Pons (tissue), 1 donor: ENCODE data around the gene ARHGEF1.
"Not testable (repeated sequence)": the region's sequence is repeated elsewhere in the genome, so short reads cannot be mapped to it uniquely, and the experiment has no call there.

Experiments
- DNase-seq: peaks from one replicate; pipeline ENCODE4 v3.0.0-alpha.2; 2016; ENCODE audit warnings: low spot score

The ARHGEF1 gene

GRCh38 chr19:41905273-41906002, 22.5 kb downstream of the ARHGEF1 start:
- DNase-seq: no peak

- DNase-seq: no peak
Observed at GRCh38 chr19:41906271-41906670, 23.3 kb downstream of the ARHGEF1 start.

DNA sequence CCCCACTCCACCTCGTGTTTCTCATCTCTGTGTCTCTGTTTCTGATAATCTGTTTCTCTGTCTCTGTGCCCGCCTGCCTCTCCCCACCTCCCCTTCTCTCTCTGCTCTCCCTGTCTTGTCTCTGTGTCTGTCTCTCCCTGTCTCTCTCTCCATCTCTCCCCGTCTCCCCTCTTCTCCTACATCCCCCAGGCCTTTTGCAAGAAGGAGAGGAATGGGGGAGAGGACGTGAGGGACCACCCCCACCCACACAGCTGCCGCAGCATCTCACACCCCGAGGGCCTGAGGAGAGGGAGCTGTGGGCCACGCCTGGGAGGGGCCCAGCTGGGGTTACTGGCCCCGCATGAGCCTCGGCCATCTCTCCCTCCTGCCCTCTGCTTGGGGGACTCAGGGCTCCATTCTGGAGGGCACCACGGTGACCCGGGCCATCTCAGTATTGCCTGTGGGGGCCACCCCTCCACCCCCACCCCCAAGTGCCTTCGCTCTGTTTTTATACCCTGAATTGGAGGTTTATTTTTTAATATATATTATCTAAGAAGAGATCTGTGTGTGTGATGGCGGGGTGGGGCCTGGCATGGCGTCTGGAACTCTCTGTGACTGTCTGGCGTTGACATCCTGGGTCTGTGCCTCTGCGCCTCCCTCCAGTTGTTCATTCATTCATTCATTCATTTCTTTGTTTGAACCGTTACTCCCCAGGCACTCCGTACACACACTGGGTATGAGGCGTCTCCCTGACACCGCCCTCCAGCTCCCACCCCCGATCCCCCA, 24.1 kb downstream of the ARHGEF1 start:
- no peak for DNase-seq

- DNase-seq: no peak
Observed at GRCh38 chr19:41907994-41908615, 25.1 kb downstream of the ARHGEF1 start.

GRCh38 chr19:41908724-41909464, 25.9 kb downstream of the ARHGEF1 start:
- no peak for DNase-seq

- no peak for DNase-seq
Observed at GRCh38 chr19:41909706-41910105, 26.7 kb downstream of the ARHGEF1 start.

DNA sequence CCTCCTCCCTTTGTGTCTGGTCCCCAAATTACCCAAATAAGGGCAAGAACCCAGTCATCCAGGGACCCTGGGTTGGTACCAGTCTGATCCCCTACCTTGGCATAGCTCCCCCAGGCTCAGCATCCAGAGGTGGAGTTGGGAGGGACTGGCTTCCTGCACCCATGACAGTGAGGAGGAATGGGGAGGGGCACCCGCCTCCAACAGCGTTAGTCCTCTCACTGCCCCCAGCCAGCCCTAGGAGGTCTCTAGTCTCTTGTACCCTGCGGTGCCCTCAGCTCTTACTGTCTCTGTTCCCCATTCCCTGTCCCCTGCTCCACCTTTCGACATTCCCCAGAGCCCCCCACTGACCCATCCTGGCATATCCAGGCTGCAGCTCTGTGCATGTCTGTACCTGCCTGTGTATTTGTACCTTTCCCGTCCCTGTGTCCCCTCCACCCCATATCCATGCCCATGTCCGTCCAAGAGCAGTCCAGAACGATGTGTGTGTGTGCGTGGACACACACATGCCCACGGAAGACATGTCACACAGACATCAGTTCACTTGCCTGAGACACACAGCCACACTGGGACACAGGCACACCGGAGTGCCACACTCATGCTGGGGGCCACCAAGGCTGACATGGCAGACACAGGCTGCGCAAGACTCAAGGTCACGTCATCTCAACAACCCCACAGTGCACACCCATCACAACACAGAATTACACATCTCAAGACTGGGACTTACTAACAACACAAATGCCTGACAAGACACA, 27.4 kb downstream of the ARHGEF1 start:
- no peak for DNase-seq

GRCh38 chr19:41910992-41911888, 28.3 kb downstream of the ARHGEF1 start:
- DNase-seq: no peak

- no peak for DNase-seq
Observed at GRCh38 chr19:41911889-41912731, 29.1 kb downstream of the ARHGEF1 start.

GRCh38 chr19:41912899-41913537, 30.0 kb downstream of the ARHGEF1 start:
- no peak for DNase-seq

- DNase-seq: no peak
Observed at GRCh38 chr19:41913538-41914423, 30.8 kb downstream of the ARHGEF1 start.

GRCh38 chr19:41914424-41914834, 31.4 kb downstream of the ARHGEF1 start:
- DNase-seq: not testable (repeated sequence)

DNA sequence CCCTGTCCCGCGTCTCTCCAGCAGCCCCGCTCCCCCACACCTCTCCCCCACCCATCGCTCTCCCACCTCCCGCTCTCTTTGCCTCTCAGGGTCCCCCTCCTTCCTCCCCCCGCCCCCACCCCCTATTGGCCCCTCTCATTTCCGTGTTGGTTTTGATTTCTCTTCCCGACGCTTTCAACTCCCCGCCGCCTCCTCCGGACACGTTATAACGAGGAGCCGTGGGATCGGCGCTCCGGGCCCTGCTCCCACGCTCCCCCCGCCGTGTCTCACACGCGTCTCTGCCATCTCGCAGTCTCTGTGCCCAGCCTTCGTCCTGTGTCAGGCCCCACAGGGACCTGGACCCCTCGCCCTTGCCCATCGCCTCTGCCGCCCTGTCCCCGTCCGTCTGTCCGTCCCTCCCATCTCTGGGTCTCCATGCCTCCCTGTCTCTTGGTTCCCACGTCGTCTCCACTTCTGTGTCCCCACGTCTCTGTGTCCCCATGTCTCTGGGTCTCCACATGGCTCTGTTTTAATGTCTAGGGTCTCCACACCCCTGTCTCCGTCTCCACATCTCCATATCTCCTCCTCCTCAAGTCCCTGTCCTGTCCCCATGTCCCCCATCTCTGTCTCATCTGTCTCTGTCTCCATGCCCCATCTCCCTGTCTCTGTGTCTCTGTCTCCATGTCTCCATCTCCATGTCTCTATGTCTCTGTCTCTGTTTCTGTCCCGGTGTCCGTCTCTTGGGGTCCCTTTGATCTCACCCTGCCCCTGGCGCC, 32.2 kb downstream of the ARHGEF1 start:
- DNase-seq: no peak

- no peak for DNase-seq
Observed at GRCh38 chr19:41915776-41916414, 32.9 kb downstream of the ARHGEF1 start.

GRCh38 chr19:41917676-41918075, 34.7 kb downstream of the ARHGEF1 start:
- no peak for DNase-seq

- no peak for DNase-seq
Observed at GRCh38 chr19:41918095-41918494, 35.1 kb downstream of the ARHGEF1 start.
